ENCODE data around the gene CYP4Z1. TPM values are rescaled to one million over a fixed set of nuclear protein-coding genes. Genes with fewer than 3 reads are reported as not detected.

Gene CYP4Z1
- total and polyA plus RNA-seq, 2 donors (not counting 3 experiments of a cell fraction or from before 2014, with no cell fraction given) = not detected

GRCh38 chr1:47024141-47024801, 42.8 kb upstream of the CYP4Z1 start:
- Histone ChIP-seq H3K4me1 (ENCODE audit: control insufficient read depth, extremely low read depth, insufficient read depth, low read length) (peaks cover 14% of the 10 kb centered on the region), H3K9me3 (replicated peaks; ENCODE audit: control insufficient read depth, insufficient read depth, low read length) (no peaks in the 10 kb centered on the region), H3K27ac (ENCODE audit: insufficient read depth, low read depth, low read length) (no peak overlapping the region), H4K20me1 (replicated peaks; ENCODE audit: control insufficient read depth, extremely low read depth, insufficient read depth, low read length) (no peaks in the 10 kb centered on the region), H3K79me2 (ENCODE audit: control insufficient read depth, insufficient read depth, low read length) (no peaks in the 10 kb centered on the region), H3K9me1 (replicated peaks; ENCODE audit: control insufficient read depth, extremely low read depth, insufficient read depth, low read length) (no peaks in the 10 kb centered on the region), H3K4me3 (replicated peaks in 1 of 3; ENCODE audit: insufficient read depth in 1 of 3, low read depth in 1 of 3, low read length in 3 of 3) (peak overlapping the region in 2 of 3 experiments; percentile 23 to 32), H3K4me2 (ENCODE audit: insufficient read depth, low read length) (peak overlapping the region; percentile 57), H3K36me3 (ENCODE audit: control insufficient read depth in 2 of 2, extremely low read depth in 1 of 2, insufficient read depth in 2 of 2, low read length in 2 of 2) (no peaks in the 10 kb centered on the region), H3K9ac (replicated peaks; ENCODE audit: extremely low read depth, insufficient read depth, low read length) (no peak overlapping the region), H2AFZ (ENCODE audit: low read depth, low read length) (peak overlapping the region; percentile 53), H3K27me3 (ENCODE audit: control insufficient read depth in 2 of 2, insufficient read depth in 2 of 2, low read length in 2 of 2) (no peaks in the 10 kb centered on the region)
- no peak for TF ChIP-seq FOS (IDR thresholded peaks at IDR 0.05; ENCODE audit: borderline replicate concordance, insufficient read depth, low read length)
- no peak for TF ChIP-seq MAX (IDR thresholded peaks at IDR 0.05; ENCODE audit: insufficient read depth, insufficient read length)
- no peak for TF ChIP-seq GATA2 (IDR thresholded peaks at IDR 0.05; ENCODE audit: insufficient read depth, insufficient read length, low read depth, low read length)
- TF ChIP-seq CTCF (IDR thresholded peaks at IDR 0.05; ENCODE audit: extremely low read depth in 1 of 2, insufficient read depth in 1 of 2, low read depth in 1 of 2, low read length in 2 of 2) = no peak
- no peak for TF ChIP-seq EZH2 (IDR thresholded peaks at IDR 0.05; ENCODE audit: borderline replicate concordance, low read depth, low read length, severe bottlenecking)
- no peak for TF ChIP-seq JUN (IDR thresholded peaks at IDR 0.05; ENCODE audit: borderline replicate concordance, insufficient read depth, insufficient read length, low read depth)
- TF ChIP-seq MYC (IDR thresholded peaks at IDR 0.05; ENCODE audit: low read depth, low read length) = no peak
- no peak for TF ChIP-seq POLR2A (IDR thresholded peaks at IDR 0.05; ENCODE audit: low read depth, low read length)
- TF ChIP-seq POLR2AphosphoS5 (IDR thresholded peaks at IDR 0.05; ENCODE audit: insufficient read depth, low read depth, low read length) = no peak
- ChIA-PET CTCF (interaction anchor here (0.9 to 1.4 kb wide), 5 partner anchors 11 to 154 kb away, joined by 3 read pairs; no protein-coding TSS in a partner anchor), POLR2A (no interaction called here)
- dilution Hi-C loops (cut with MboI; ENCODE audit: extremely low pct_ligation_motif_present, low sequenced_read_pairs) (no loop called here), intact Hi-C loops (cut with micrococcal nuclease) (no loop called here)
- FAIRE-seq (no peak), DNase-seq (ENCODE audit: low read depth, low spot score) (peak; percentile 24)
- no TSS peak for BruUV-seq (replicated peaks)
